Endodermal cell (in vitro differentiated cells): Measurements from ENCODE around the gene STX4. TPM values are rescaled to one million over a fixed set of nuclear protein-coding genes. Genes with fewer than 3 reads are reported as not detected.
A peak's percentile ranks its signal among the peaks of the same experiment; 100 is the strongest.

Experiments used
- DNase-seq: peaks from one replicate; pipeline ENCODE4 v3.0.0-alpha.2; 2017
- H3K27ac ChIP-seq: 2 replicates; pipeline ENCODE4 v1.5.1; 2013; ENCODE audit warnings: mild to moderate bottlenecking, low read depth, low read length, moderate library complexity
- H3K27me3 ChIP-seq: 2 replicates; pipeline ENCODE4 v1.6.1; 2013; ENCODE audit warnings: mild to moderate bottlenecking, low read length, moderate library complexity; ENCODE audit not compliant: insufficient read depth, control insufficient read depth, poor library complexity, severe bottlenecking
- H3K36me3 ChIP-seq: 2 replicates; pipeline ENCODE4 v1.7.0; 2013; ENCODE audit warnings: mild to moderate bottlenecking, low read length, moderate library complexity; ENCODE audit not compliant: control insufficient read depth, insufficient read depth
- H3K4me1 ChIP-seq: one replicate; pipeline ENCODE4 v1.7.0; 2013; ENCODE audit warnings: low read length; ENCODE audit not compliant: control insufficient read depth, insufficient read depth
- H3K4me3 ChIP-seq: 2 replicates; pipeline ENCODE4 v1.5.1; 2013; ENCODE audit warnings: mild to moderate bottlenecking, low read length, moderate library complexity
- H3K9ac ChIP-seq: 2 replicates; pipeline ENCODE4 v1.6.1; 2013; ENCODE audit warnings: mild to moderate bottlenecking, low read length, moderate library complexity; ENCODE audit not compliant: poor library complexity, severe bottlenecking; ENCODE audit errors: extremely low read depth
- H3K9me3 ChIP-seq: 2 replicates; pipeline ENCODE4 v1.6.1; 2013; ENCODE audit warnings: mild to moderate bottlenecking, low read length, moderate library complexity; ENCODE audit not compliant: control insufficient read depth
- H3K27ac Mint-ChIP-seq: 2 replicates; pipeline ENCODE4 v1.8.0; 2020; ENCODE audit warnings: mixed read lengths
- H3K27me3 Mint-ChIP-seq: 2 replicates; pipeline ENCODE4 v1.8.0; 2021; ENCODE audit warnings: mild to moderate bottlenecking, mixed read lengths; ENCODE audit not compliant: insufficient read depth
- H3K36me3 Mint-ChIP-seq: 2 replicates; pipeline ENCODE4 v1.8.0; 2020; ENCODE audit warnings: low read depth, mixed read lengths
- H3K4me1 Mint-ChIP-seq: 2 replicates; pipeline ENCODE4 v1.8.0; 2020; ENCODE audit warnings: mixed read lengths
- H3K4me3 Mint-ChIP-seq: 2 replicates; pipeline ENCODE4 v1.8.0; 2020; ENCODE audit warnings: mild to moderate bottlenecking, moderate library complexity, mixed read lengths
- H3K9me3 Mint-ChIP-seq: 2 replicates; pipeline ENCODE4 v1.8.0; 2020; ENCODE audit warnings: mild to moderate bottlenecking, mixed read lengths
- WGBS, 2 experiments: methylation state at CpG; one replicate each; pipeline versions ENCODE4 v1.1.5 to v1.1.7; 2013; ENCODE audit warnings: missing lambda C conversion rate in 2 of 2, mixed read lengths in 1 of 2; ENCODE audit not compliant: insufficient coverage in 1 of 2, insufficient read length in 1 of 2; 5-methylcytosine and 5-hydroxymethylcytosine counted together
- total RNA-seq, 2 donors: library from RNA; stranded (reverse); fragmentation: NEBNext Ultra II Directional in 1 of 2; extraction: Animal tissue kit (Norgen Biotek cat#: 25700) in 1 of 2; gene quantifications; 2 replicates in 1 of 2; 3 replicates in 1 of 2; pipeline ENCODE4 v1.2.1, GENCODE V29; 2021
- TF ChIP-seq, protein P1 (sequence below): fragments of 200-600 bp; sonication (generic); conservative IDR thresholded peaks from 2 replicates; pipeline ENCODE4 v1.5.0; 2021; ENCODE audit warnings: antibody characterized with exemption, mild to moderate bottlenecking

STX4 gene
- total RNA-seq, 2 donors from 2014 or later = 34.4 to 37.6 TPM

DNA sequence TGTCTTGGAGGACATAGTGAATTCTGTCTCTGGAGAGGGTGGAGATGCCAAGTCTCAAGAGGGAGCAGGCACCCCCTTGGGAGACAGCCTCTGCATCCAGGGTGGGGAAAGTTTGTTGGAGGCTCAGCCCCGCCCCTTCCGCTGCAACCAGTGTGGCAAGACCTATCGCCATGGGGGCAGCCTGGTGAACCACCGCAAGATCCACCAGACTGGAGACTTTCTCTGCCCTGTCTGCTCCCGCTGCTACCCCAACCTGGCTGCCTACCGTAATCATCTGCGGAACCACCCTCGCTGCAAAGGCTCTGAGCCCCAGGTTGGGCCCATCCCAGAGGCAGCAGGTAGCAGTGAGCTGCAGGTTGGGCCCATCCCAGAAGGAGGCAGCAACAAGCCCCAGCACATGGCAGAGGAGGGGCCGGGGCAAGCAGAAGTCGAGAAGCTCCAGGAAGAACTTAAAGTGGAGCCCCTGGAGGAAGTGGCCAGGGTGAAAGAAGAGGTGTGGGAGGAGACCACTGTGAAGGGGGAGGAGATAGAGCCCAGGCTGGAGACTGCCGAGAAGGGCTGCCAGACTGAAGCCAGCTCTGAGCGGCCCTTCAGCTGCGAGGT lies 46.1 kb downstream of the STX4 start:
- Mint-ChIP-seq H3K4me1 (peaks cover 6% of the 10 kb centered on the region), H3K27ac (no peak overlapping the region), H3K9me3 (no peaks in the 10 kb centered on the region), H3K4me3 (no peak overlapping the region), H3K36me3 (peaks cover 46% of the 10 kb centered on the region), H3K27me3 (no peaks in the 10 kb centered on the region)
- H3K36me3 ChIP-seq = peaks cover 39% of the 10 kb centered on the region
- peak; percentile 71 for DNase-seq
- 95 to 96% methylated on average over 10 to 13 of the region's 13 CpGs for WGBS, 2 experiments
- no peaks in the 10 kb centered on the region for H3K27me3 ChIP-seq
- no peak overlapping the region for H3K27ac ChIP-seq
- TF ChIP-seq, protein P1, sequence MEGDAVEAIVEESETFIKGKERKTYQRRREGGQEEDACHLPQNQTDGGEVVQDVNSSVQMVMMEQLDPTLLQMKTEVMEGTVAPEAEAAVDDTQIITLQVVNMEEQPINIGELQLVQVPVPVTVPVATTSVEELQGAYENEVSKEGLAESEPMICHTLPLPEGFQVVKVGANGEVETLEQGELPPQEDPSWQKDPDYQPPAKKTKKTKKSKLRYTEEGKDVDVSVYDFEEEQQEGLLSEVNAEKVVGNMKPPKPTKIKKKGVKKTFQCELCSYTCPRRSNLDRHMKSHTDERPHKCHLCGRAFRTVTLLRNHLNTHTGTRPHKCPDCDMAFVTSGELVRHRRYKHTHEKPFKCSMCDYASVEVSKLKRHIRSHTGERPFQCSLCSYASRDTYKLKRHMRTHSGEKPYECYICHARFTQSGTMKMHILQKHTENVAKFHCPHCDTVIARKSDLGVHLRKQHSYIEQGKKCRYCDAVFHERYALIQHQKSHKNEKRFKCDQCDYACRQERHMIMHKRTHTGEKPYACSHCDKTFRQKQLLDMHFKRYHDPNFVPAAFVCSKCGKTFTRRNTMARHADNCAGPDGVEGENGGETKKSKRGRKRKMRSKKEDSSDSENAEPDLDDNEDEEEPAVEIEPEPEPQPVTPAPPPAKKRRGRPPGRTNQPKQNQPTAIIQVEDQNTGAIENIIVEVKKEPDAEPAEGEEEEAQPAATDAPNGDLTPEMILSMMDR = peak; percentile 32
- no peaks in the 10 kb centered on the region for H3K9me3 ChIP-seq
- no peak overlapping the region for H3K4me3 ChIP-seq
- H3K9ac ChIP-seq = no peak overlapping the region
- no peaks in the 10 kb centered on the region for H3K4me1 ChIP-seq

DNA sequence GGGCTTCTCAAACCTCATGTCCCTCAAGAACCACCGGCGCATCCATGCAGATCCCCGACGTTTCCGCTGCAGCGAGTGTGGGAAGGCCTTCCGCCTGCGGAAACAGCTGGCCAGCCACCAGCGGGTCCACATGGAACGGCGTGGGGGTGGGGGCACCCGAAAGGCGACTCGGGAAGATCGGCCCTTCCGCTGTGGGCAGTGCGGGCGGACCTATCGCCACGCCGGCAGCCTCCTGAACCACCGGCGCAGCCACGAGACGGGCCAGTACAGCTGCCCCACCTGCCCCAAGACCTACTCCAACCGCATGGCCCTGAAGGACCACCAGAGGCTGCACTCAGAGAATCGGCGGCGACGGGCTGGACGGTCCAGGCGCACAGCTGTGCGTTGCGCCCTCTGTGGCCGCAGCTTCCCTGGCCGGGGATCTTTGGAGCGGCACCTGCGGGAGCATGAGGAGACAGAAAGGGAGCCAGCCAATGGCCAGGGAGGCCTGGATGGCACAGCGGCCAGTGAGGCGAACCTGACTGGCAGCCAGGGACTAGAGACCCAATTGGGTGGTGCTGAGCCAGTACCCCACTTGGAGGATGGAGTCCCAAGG lies 46.8 kb downstream of the STX4 start:
- H3K36me3 Mint-ChIP-seq = peaks cover 46% of the 10 kb centered on the region
- H3K27me3 ChIP-seq = no peaks in the 10 kb centered on the region
- no peaks in the 10 kb centered on the region for H3K4me1 ChIP-seq
- H3K36me3 ChIP-seq = peaks cover 39% of the 10 kb centered on the region
- no peak overlapping the region for H3K4me3 ChIP-seq
- H3K27ac ChIP-seq = no peak overlapping the region
- H3K4me1 Mint-ChIP-seq = no peaks in the 10 kb centered on the region
- H3K4me3 Mint-ChIP-seq = no peak overlapping the region
- H3K9ac ChIP-seq = no peak overlapping the region
- TF ChIP-seq, protein P1 = no peak
- DNase-seq = no peak
- 95 to 96% methylated on average over 31 to 40 of the region's 40 CpGs for WGBS, 2 experiments
- H3K27me3 Mint-ChIP-seq = no peaks in the 10 kb centered on the region
- no peaks in the 10 kb centered on the region for H3K9me3 Mint-ChIP-seq
- H3K9me3 ChIP-seq = no peaks in the 10 kb centered on the region
- no peak overlapping the region for H3K27ac Mint-ChIP-seq

DNA sequence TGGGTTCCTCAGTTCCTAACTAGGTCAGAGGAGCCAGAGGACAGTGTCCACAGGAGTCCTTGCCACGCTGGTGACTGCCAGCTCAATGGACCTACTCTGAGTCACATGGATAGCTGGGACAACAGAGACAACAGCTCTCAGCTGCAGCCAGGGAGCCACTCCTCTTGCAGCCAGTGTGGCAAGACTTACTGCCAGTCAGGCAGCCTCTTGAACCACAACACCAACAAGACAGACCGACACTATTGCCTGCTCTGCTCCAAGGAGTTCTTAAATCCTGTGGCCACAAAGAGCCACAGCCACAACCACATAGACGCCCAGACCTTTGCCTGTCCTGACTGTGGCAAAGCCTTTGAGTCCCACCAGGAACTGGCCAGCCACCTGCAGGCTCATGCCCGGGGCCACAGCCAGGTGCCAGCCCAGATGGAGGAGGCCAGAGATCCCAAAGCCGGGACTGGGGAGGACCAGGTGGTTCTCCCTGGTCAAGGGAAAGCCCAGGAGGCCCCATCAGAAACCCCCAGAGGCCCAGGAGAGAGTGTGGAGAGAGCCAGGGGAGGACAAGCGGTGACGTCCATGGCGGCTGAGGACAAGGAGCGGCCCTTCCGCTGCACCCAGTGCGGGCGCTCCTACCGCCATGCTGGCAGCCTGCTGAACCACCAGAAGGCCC lies 47.5 kb downstream of the STX4 start:
- no peaks in the 10 kb centered on the region for H3K4me1 Mint-ChIP-seq
- 92 to 95% methylated on average over 9 to 13 of the region's 13 CpGs for WGBS, 2 experiments
- H3K4me1 ChIP-seq = no peaks in the 10 kb centered on the region
- no peak overlapping the region for H3K27ac Mint-ChIP-seq
- no peak overlapping the region for H3K27ac ChIP-seq
- no peak overlapping the region for H3K4me3 Mint-ChIP-seq
- H3K4me3 ChIP-seq = no peak overlapping the region
- H3K9ac ChIP-seq = no peak overlapping the region
- H3K36me3 ChIP-seq = peaks cover 39% of the 10 kb centered on the region
- DNase-seq = no peak
- H3K27me3 Mint-ChIP-seq = no peaks in the 10 kb centered on the region
- no peaks in the 10 kb centered on the region for H3K9me3 ChIP-seq
- peaks cover 46% of the 10 kb centered on the region for H3K36me3 Mint-ChIP-seq
- no peaks in the 10 kb centered on the region for H3K27me3 ChIP-seq
- no peaks in the 10 kb centered on the region for H3K9me3 Mint-ChIP-seq
- TF ChIP-seq, protein P1 = no peak
